Measurements from ENCODE around the gene AJAP1. TPM values are rescaled to one million over a fixed set of nuclear protein-coding genes. Genes with fewer than 3 reads are reported as not detected.

Gene AJAP1
- total and polyA plus RNA-seq, 10 of the 15 experiments (the other 5 are each of a cell fraction or from before 2014, with no cell fraction given): not detected

DNA sequence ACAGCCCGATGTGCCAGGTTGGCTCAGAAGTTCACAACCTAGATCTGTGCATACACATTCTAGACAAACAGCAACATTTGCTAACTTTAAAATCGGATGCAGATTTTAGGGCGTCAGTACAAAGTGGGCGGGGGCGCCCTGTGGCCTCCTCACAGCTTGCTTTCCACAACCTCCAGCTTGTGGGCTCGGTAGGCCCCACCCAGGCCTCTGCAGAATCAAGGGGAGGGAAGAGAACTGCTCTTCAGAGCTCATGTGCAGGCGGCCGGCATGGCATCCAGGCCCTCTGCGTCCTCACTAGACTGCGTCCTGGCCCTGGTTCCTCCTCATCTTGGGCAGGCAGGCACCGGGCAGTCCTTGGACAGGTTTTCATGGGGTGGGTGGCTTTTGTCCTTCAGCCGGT lies 59.3 kb downstream of the AJAP1 start (continued):
- TF ChIP-seq, protein P1, sequence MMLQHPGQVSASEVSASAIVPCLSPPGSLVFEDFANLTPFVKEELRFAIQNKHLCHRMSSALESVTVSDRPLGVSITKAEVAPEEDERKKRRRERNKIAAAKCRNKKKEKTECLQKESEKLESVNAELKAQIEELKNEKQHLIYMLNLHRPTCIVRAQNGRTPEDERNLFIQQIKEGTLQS (IDR thresholded peaks at IDR 0.05; ENCODE audit: borderline replicate concordance, extremely low read depth, low read depth, low read length): no peak
- TF ChIP-seq EP300 (IDR thresholded peaks at IDR 0.05; ENCODE audit: borderline replicate concordance in 1 of 2, control insufficient read depth in 1 of 2, low read depth in 2 of 2, low read length in 2 of 2) (no peak), FOXM1 (IDR thresholded peaks at IDR 0.05; ENCODE audit: low read depth, low read length) (no peak), IRF4 (IDR thresholded peaks at IDR 0.05; ENCODE audit: low read depth, low read length) (no peak)

DNA sequence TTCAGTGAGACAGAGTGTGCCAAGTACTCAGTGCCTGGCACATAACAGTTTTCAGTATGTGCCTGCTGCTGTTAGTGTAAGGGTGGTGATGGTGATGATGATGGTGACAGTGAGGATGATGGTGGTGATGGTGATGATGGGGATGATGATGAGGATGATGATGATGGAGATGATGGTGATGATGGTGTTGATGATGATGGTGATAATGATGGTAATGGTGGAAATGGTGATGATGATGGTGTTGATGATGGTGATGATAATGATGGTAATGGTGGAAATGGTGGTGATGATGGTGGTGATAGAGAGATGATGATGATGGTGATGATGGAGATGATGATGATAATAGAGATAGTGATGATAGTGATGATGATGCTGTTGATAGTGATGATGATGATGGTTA lies 62.0 kb downstream of the AJAP1 start:
- ChIA-PET CTCF (no interaction called here), RAD21 (ENCODE audit: unreplicated experiment) (no interaction called here), POLR2A (no interaction called here), SMC1A (ENCODE audit: uncharacterized antibody, unreplicated experiment) (no interaction called here)
- H3K9ac ChIP-seq (ENCODE audit: control insufficient read depth, insufficient read depth, low read length): no peak overlapping the region
- in situ Hi-C loops (cut with MboI) (no loop called here), intact Hi-C loops (cut with micrococcal nuclease; ENCODE audit: unreplicated experiment) (no loop called here)
- ATAC-seq (no peak), DNase-seq (ENCODE audit: low read depth, low spot score) (no peak), FAIRE-seq (no peak)
- no peak overlapping the region for H3K27ac ChIP-seq (ENCODE audit: control insufficient read depth, insufficient read depth)
- no peak for TF ChIP-seq ZNF217 (IDR thresholded peaks at IDR 0.05)
- TF ChIP-seq CHD4 (IDR thresholded peaks at IDR 0.05): no peak
- TF ChIP-seq POU2F2 (IDR thresholded peaks at IDR 0.05; ENCODE audit: borderline replicate concordance, low read depth, low read length): no peak
- no peak for TF ChIP-seq SP1 (IDR thresholded peaks at IDR 0.05; ENCODE audit: low read depth, low read length)
- no peak for TF ChIP-seq TCF3 (IDR thresholded peaks at IDR 0.05; ENCODE audit: borderline replicate concordance, insufficient read depth, low read depth, low read length)
- TF ChIP-seq GABPA (IDR thresholded peaks at IDR 0.05; ENCODE audit: low read depth): no peak
- no peak for TF ChIP-seq ETV6 (conservative IDR thresholded peaks at IDR 0.05 in 1 of 2, IDR thresholded peaks at IDR 0.05 in 1 of 2; ENCODE audit: borderline replicate concordance in 1 of 2, low read depth in 1 of 2)
- TF ChIP-seq, protein P2, sequence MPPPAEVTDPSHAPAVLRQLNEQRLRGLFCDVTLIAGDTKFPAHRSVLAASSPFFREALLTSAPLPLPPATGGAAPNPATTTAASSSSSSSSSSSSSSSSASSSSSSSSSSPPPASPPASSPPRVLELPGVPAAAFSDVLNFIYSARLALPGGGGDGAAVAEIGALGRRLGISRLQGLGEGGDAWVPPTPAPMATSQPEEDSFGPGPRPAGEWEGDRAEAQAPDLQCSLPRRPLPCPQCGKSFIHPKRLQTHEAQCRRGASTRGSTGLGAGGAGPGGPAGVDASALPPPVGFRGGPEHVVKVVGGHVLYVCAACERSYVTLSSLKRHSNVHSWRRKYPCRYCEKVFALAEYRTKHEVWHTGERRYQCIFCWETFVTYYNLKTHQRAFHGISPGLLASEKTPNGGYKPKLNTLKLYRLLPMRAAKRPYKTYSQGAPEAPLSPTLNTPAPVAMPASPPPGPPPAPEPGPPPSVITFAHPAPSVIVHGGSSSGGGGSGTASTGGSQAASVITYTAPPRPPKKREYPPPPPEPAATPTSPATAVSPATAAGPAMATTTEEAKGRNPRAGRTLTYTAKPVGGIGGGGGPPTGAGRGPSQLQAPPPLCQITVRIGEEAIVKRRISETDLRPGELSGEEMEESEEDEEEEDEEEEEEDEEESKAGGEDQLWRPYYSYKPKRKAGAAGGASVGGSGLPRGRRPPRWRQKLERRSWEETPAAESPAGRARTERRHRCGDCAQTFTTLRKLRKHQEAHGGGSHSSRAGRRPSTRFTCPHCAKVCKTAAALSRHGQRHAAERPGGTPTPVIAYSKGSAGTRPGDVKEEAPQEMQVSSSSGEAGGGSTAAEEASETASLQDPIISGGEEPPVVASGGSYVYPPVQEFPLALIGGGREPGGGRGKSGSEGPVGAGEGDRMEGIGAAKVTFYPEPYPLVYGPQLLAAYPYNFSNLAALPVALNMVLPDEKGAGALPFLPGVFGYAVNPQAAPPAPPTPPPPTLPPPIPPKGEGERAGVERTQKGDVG (CRISPR knock-in tag; IDR thresholded peaks at IDR 0.05): no peak
- no peak for TF ChIP-seq ZNF622 (IDR thresholded peaks at IDR 0.05)
- TF ChIP-seq, protein P3, sequence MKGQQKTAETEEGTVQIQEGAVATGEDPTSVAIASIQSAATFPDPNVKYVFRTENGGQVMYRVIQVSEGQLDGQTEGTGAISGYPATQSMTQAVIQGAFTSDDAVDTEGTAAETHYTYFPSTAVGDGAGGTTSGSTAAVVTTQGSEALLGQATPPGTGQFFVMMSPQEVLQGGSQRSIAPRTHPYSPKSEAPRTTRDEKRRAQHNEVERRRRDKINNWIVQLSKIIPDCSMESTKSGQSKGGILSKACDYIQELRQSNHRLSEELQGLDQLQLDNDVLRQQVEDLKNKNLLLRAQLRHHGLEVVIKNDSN (IDR thresholded peaks at IDR 0.05; ENCODE audit: borderline replicate concordance, extremely low read length, insufficient read depth, low read depth, low read length): no peak
- TF ChIP-seq, protein P4, sequence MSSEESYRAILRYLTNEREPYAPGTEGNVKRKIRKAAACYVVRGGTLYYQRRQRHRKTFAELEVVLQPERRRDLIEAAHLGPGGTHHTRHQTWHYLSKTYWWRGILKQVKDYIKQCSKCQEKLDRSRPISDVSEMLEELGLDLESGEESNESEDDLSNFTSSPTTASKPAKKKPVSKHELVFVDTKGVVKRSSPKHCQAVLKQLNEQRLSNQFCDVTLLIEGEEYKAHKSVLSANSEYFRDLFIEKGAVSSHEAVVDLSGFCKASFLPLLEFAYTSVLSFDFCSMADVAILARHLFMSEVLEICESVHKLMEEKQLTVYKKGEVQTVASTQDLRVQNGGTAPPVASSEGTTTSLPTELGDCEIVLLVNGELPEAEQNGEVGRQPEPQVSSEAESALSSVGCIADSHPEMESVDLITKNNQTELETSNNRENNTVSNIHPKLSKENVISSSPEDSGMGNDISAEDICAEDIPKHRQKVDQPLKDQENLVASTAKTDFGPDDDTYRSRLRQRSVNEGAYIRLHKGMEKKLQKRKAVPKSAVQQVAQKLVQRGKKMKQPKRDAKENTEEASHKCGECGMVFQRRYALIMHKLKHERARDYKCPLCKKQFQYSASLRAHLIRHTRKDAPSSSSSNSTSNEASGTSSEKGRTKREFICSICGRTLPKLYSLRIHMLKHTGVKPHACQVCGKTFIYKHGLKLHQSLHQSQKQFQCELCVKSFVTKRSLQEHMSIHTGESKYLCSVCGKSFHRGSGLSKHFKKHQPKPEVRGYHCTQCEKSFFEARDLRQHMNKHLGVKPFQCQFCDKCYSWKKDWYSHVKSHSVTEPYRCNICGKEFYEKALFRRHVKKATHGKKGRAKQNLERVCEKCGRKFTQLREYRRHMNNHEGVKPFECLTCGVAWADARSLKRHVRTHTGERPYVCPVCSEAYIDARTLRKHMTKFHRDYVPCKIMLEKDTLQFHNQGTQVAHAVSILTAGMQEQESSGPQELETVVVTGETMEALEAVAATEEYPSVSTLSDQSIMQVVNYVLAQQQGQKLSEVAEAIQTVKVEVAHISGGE (CRISPR knock-in tag; IDR thresholded peaks at IDR 0.05): no peak
- no peak for TF ChIP-seq HDAC2 (IDR thresholded peaks at IDR 0.05)
- H4K20me1 ChIP-seq (ENCODE audit: control insufficient read depth, insufficient read depth): no peaks in the 10 kb centered on the region
- H2AFZ ChIP-seq (ENCODE audit: control insufficient read depth, low read depth, low read length): no peak overlapping the region
- no peak overlapping the region for H3K4me2 ChIP-seq (ENCODE audit: control insufficient read depth, insufficient read depth)
- no peaks in the 10 kb centered on the region for H3K79me2 ChIP-seq (ENCODE audit: control insufficient read depth, insufficient read depth, low read length)
- no peaks in the 10 kb centered on the region for H3K4me1 ChIP-seq (ENCODE audit: control insufficient read depth, insufficient read depth, low read length)
- no peaks in the 10 kb centered on the region; a peak in 1 of 4 replicates for H3K27me3 ChIP-seq (replicated peaks in 1 of 2; ENCODE audit: control insufficient read depth in 2 of 2, insufficient read depth in 2 of 2, low read length in 1 of 2)
- no TSS peak for BruUV-seq (replicated peaks)
- H3K36me3 ChIP-seq (ENCODE audit: control insufficient read depth in 2 of 2, insufficient read depth in 2 of 2, low read length in 1 of 2): no peaks in the 10 kb centered on the region
- no peaks in the 10 kb centered on the region; the same call in 2 of the 3 replicates for H3K9me3 ChIP-seq (replicated peaks; ENCODE audit: control insufficient read depth, insufficient read depth, low read length)
- H3K4me3 ChIP-seq: no peak overlapping the region
